NCI-H2107 treated with DMSO at 0.1 percent for 48 hours (cell line): Measurements from ENCODE around the gene EVC2.

Experiments used
- DNase-seq: peaks from one replicate; lab custom pipeline; 2025; ENCODE audit not compliant: unreplicated experiment; lab: John Stamatoyannopoulos, UW

EVC2 gene

GRCh38 chr4:5708449-5709206, at the start of gene EVC2:
EVC2 (minus strand) TSS chr4:5708559; CDS start chr4:5708513, 46 bp downstream.
- DNase-seq: no peak

- no peak for DNase-seq
Observed at GRCh38 chr4:5757954-5758353, 49.6 kb upstream of the EVC2 start.

GRCh38 chr4:5757536-5757935, 49.2 kb upstream of the EVC2 start:
- no peak for DNase-seq

GRCh38 chr4:5757091-5757490, 48.7 kb upstream of the EVC2 start:
- DNase-seq: no peak

- DNase-seq: no peak
Observed at GRCh38 chr4:5756271-5756670, 47.9 kb upstream of the EVC2 start.

GRCh38 chr4:5755679-5756078, 47.3 kb upstream of the EVC2 start:
- no peak for DNase-seq

- no peak for DNase-seq
Observed at GRCh38 chr4:5755161-5755560, 46.8 kb upstream of the EVC2 start.

- no peak for DNase-seq
Observed at GRCh38 chr4:5754529-5754881, 46.1 kb upstream of the EVC2 start.

- no peak for DNase-seq
Observed at GRCh38 chr4:5753766-5754528, 45.6 kb upstream of the EVC2 start.

GRCh38 chr4:5753366-5753765, 45.0 kb upstream of the EVC2 start:
- no peak for DNase-seq

- DNase-seq: no peak
Observed at GRCh38 chr4:5752376-5753184, 44.2 kb upstream of the EVC2 start.

GRCh38 chr4:5751666-5752375, 43.5 kb upstream of the EVC2 start:
- DNase-seq: no peak

GRCh38 chr4:5750946-5751665, 42.7 kb upstream of the EVC2 start:
- no peak for DNase-seq

- no peak for DNase-seq
Observed at GRCh38 chr4:5750052-5750945, 41.9 kb upstream of the EVC2 start.

- DNase-seq: no peak
Observed at GRCh38 chr4:5749568-5749967, 41.2 kb upstream of the EVC2 start.

GRCh38 chr4:5747738-5748375, 39.5 kb upstream of the EVC2 start:
- no peak for DNase-seq

- no peak for DNase-seq
Observed at GRCh38 chr4:5746829-5747737, 38.7 kb upstream of the EVC2 start.

- DNase-seq: no peak
Observed at GRCh38 chr4:5746250-5746649, 37.9 kb upstream of the EVC2 start.
